Measurements from ENCODE around the gene AKAP8.
"Not testable (repeated sequence)": the region's sequence is repeated elsewhere in the genome, so short reads cannot be mapped to it uniquely, and the experiment has no call there.

AKAP8 gene

DNA sequence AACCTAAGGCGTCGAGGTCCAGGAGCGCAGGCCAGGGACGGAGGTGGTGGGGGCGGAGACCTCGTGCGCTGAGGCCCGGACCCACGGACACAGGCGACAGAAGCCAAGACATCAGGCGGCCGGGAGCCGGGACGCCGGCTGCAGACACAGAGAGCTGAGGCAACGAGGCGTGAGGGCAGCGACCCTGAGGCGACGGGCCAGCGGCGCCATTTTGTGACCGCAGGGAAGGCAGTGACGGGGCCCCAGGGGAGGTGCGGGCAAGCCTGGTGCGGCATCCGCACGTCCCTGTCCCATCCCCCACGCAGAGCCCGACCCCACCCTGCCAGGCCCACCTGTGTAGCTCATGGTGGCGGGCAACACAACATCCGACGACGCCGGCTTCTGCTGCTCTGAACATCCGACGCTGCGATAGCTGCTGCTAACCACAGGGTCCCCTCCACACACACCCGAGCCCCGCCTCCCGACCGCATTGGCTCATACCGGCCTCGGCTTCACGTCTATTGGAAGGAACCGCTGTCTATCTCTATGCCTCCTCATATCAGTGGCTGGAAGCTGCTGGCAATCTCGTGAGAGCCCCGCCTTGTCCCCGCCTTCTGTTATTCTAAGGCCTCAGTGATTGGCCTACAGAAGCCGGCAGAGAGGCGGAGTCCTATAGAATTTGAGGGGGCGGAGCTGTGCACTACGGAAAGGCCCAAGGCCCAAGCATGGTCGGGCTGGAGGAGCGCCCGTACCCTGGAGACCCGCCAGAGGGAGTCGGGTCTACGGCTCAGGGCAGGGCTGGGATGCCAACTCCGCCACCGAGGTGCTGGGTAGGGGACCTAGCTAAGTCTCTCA lies 39.2 kb upstream of the AKAP8 start, which contains the start of gene AKAP8L:
Gene AKAP8L (minus strand): TSS at position 410 of the 834 bp plus-strand sequence. CDS start 65 bp downstream, at position 345.
- Histone ChIP-seq H3K27ac (ENCODE audit: insufficient read depth in 1 of 2, low read depth in 1 of 2, low read length in 2 of 2, poor library complexity in 1 of 2, severe bottlenecking in 2 of 2) (peak within 1 kb of the TSS; percentile 81 to 91), H3K4me3 (ENCODE audit: control insufficient read depth in 1 of 7, extremely low read depth in 1 of 7, insufficient read depth in 4 of 7, low read depth in 2 of 7, low read length in 6 of 7) (peak within 1 kb of the TSS; percentile 85 to 97 (median 95)), H3K27me3 (replicated peaks in 2 of 5; ENCODE audit: control insufficient read depth in 4 of 5, insufficient read depth in 5 of 5, low read length in 4 of 5) (no peaks in the 10 kb centered on the region), H3K36me3 (ENCODE audit: control insufficient read depth in 4 of 4, insufficient read depth in 4 of 4, low read length in 3 of 4) (peaks cover 7 to 40% (median 22%) of the 10 kb centered on the region in 4 experiments), H3K9me3 (ENCODE audit: control extremely low read depth in 1 of 5, control insufficient read depth in 4 of 5, insufficient read depth in 2 of 5, low read depth in 1 of 5, low read length in 4 of 5) (peaks cover 0 to 8% (median 6%) of the 10 kb centered on the region in 5 experiments), H3K4me1 (ENCODE audit: control extremely low read depth in 1 of 4, control insufficient read depth in 4 of 4, insufficient read depth in 4 of 4, low read length in 3 of 4) (peaks cover 15 to 30% (median 20%) of the 10 kb centered on the region in 4 experiments)
- under 1% methylated on average over 59 of the region's 61 CpGs for WGBS (ENCODE audit: insufficient coverage)
- DNase-seq, result peak; percentile 100
- ChIA-PET POLR2A (interaction anchor here (1.0 to 2.4 kb wide), 7 partner anchors 14 to 137 kb away, joined by 3 to 17 read pairs (median 12); partner anchors contain the start of genes AKAP8, PGLYRP2 and RASAL3), CTCF (interaction anchor here (0.8 to 6.8 kb wide), 29 partner anchors 11 to 144 kb away, joined by 3 to 122 read pairs (median 4); partner anchors contain the start of genes PGLYRP2 and RASAL3)

DNA sequence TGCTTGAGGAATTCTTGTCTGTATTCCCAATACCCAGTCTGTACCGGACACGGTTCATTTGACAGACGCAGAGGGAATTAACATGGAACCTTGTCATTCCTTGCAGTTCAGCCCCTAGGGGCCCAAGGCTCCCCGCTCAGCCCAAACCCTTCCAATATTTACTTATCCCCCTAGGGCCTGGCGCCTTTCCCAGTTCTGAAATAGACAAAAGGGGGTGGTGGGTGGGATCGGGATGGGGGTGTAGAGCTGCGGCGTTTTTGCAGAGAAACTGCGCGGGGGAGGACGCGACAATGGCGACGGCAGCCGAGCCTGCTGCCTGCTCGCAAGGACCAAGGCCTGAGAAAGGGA lies 38.6 kb upstream of the AKAP8 start:
- H3K9me3 ChIP-seq (ENCODE audit: control extremely low read depth in 1 of 5, control insufficient read depth in 4 of 5, insufficient read depth in 2 of 5, low read depth in 1 of 5, low read length in 4 of 5), result peaks cover 0 to 2% (median 2%) of the 10 kb centered on the region in 5 experiments
- POLR2A ChIA-PET, result interaction anchor here (0.7 to 2.4 kb wide), 6 partner anchors 13 to 51 kb away, joined by 4 to 17 read pairs (median 12); partner anchors contain the start of genes AKAP8 and RASAL3
- no peaks in the 10 kb centered on the region for H3K27me3 ChIP-seq (replicated peaks in 2 of 5; ENCODE audit: control insufficient read depth in 4 of 5, insufficient read depth in 5 of 5, low read length in 4 of 5)
- CTCF ChIA-PET, result interaction anchor here (0.9 to 6.8 kb wide), 11 partner anchors 11 to 138 kb away, joined by 3 to 122 read pairs (median 8); partner anchors contain the start of gene RASAL3
- H3K36me3 ChIP-seq (ENCODE audit: control insufficient read depth in 4 of 4, insufficient read depth in 4 of 4, low read length in 3 of 4), result peaks cover 3 to 35% (median 19%) of the 10 kb centered on the region in 4 experiments
- H3K27ac ChIP-seq (ENCODE audit: insufficient read depth in 1 of 2, low read depth in 1 of 2, low read length in 2 of 2, poor library complexity in 1 of 2, severe bottlenecking in 2 of 2), result peak overlapping the region; percentile 81 to 91
- H3K4me1 ChIP-seq (ENCODE audit: control extremely low read depth in 1 of 4, control insufficient read depth in 4 of 4, insufficient read depth in 4 of 4, low read length in 3 of 4), result peaks cover 15 to 32% (median 20%) of the 10 kb centered on the region in 4 experiments
- H3K4me3 ChIP-seq (ENCODE audit: control insufficient read depth in 1 of 7, extremely low read depth in 1 of 7, insufficient read depth in 4 of 7, low read depth in 2 of 7, low read length in 6 of 7), result peak overlapping the region; percentile 85 to 97 (median 95)
- no peak for DNase-seq
- WGBS (ENCODE audit: insufficient coverage), result 0% methylated on average over 12 of the region's 16 CpGs

DNA sequence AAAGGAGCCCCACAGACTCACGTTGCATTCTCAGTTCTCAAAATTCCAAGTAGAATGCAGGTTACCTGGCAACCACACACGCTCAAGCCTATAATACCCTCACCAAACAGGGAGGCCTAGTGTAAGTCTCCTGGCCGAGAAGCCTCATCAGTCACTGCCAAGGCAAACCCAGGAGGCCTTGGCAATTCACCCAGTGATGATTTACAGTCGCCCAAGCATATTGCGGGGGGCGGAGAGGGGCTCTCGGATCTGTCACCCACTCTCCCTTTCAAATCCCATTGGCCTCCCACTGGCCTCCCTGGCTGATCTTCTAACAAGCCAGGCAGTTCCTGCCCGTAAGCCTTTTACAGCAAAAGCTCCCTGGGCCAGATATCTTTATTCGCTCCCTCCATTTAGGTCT lies 38.1 kb upstream of the AKAP8 start:
- Histone ChIP-seq H3K4me1 (ENCODE audit: control extremely low read depth in 1 of 4, control insufficient read depth in 4 of 4, insufficient read depth in 4 of 4, low read length in 3 of 4) (peaks cover 15 to 35% (median 20%) of the 10 kb centered on the region in 4 experiments), H3K36me3 (ENCODE audit: control insufficient read depth in 4 of 4, insufficient read depth in 4 of 4, low read length in 3 of 4) (peaks cover 3 to 29% (median 16%) of the 10 kb centered on the region in 4 experiments), H3K9me3 (ENCODE audit: control extremely low read depth in 1 of 5, control insufficient read depth in 4 of 5, insufficient read depth in 2 of 5, low read depth in 1 of 5, low read length in 4 of 5) (no peaks in the 10 kb centered on the region), H3K27ac (ENCODE audit: insufficient read depth in 1 of 2, low read depth in 1 of 2, low read length in 2 of 2, poor library complexity in 1 of 2, severe bottlenecking in 2 of 2) (peak overlapping the region; percentile 81 to 91), H3K4me3 (ENCODE audit: control insufficient read depth in 1 of 7, extremely low read depth in 1 of 7, insufficient read depth in 4 of 7, low read depth in 2 of 7, low read length in 6 of 7) (peak overlapping the region; percentile 85 to 97 (median 95)), H3K27me3 (replicated peaks in 2 of 5; ENCODE audit: control insufficient read depth in 4 of 5, insufficient read depth in 5 of 5, low read length in 4 of 5) (no peaks in the 10 kb centered on the region)
- ChIA-PET CTCF (interaction anchor here (0.6 to 6.8 kb wide), 7 partner anchors 9 to 242 kb away, joined by 3 to 122 read pairs (median 6); partner anchors contain the start of gene RASAL3), POLR2A (interaction anchor here (0.7 to 2.3 kb wide), 4 partner anchors 12 to 46 kb away, joined by 3 to 16 read pairs (median 6); partner anchors contain the start of gene AKAP8)
- WGBS (ENCODE audit: insufficient coverage), result 12% methylated on average over 8 of the region's 9 CpGs
- no peak for DNase-seq

DNA sequence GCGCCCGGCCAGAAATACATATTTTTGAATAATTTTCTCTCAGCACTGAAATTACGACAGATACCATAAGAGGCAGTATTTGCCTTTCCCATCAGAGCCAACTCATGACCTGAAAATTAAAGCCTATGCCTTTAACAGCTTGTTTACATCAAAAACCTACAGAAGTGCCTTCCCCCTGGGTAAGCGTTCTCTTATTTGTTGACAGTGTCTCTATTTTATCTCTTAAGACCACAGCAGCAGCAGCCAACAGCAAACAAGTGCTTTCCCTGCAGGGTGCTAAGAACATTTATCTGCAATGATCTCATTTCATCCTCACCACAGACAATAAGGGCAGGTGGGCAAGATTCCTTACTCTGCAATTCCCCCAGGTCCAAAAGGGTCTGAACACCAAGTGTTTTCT lies 33.2 kb upstream of the AKAP8 start:
- Histone ChIP-seq H3K9me3 (ENCODE audit: control extremely low read depth in 1 of 5, control insufficient read depth in 4 of 5, insufficient read depth in 2 of 5, low read depth in 1 of 5, low read length in 4 of 5) (no peaks in the 10 kb centered on the region), H3K36me3 (ENCODE audit: control insufficient read depth in 4 of 4, insufficient read depth in 4 of 4, low read length in 3 of 4) (peaks cover 10 to 28% (median 20%) of the 10 kb centered on the region in 4 experiments), H3K4me3 (ENCODE audit: control insufficient read depth in 1 of 7, extremely low read depth in 1 of 7, insufficient read depth in 4 of 7, low read depth in 2 of 7, low read length in 6 of 7) (no peak overlapping the region), H3K4me1 (ENCODE audit: control extremely low read depth in 1 of 4, control insufficient read depth in 4 of 4, insufficient read depth in 4 of 4, low read length in 3 of 4) (peaks cover 10 to 22% (median 12%) of the 10 kb centered on the region in 4 experiments), H3K27ac (ENCODE audit: insufficient read depth in 1 of 2, low read depth in 1 of 2, low read length in 2 of 2, poor library complexity in 1 of 2, severe bottlenecking in 2 of 2) (peak overlapping the region in 1 of 2 experiments; percentile 1), H3K27me3 (replicated peaks in 2 of 5; ENCODE audit: control insufficient read depth in 4 of 5, insufficient read depth in 5 of 5, low read length in 4 of 5) (no peaks in the 10 kb centered on the region)
- CTCF ChIA-PET, result interaction anchor here (0.8 to 1.2 kb wide), 2 partner anchors 27 to 142 kb away, joined by 3 read pairs; no protein-coding TSS in a partner anchor
- POLR2A ChIA-PET, result no interaction called here
- peak in 2 of 3 donors; percentile 4 to 33 for DNase-seq
- 83% methylated on average over 3 of the region's 4 CpGs for WGBS (ENCODE audit: insufficient coverage)

DNA sequence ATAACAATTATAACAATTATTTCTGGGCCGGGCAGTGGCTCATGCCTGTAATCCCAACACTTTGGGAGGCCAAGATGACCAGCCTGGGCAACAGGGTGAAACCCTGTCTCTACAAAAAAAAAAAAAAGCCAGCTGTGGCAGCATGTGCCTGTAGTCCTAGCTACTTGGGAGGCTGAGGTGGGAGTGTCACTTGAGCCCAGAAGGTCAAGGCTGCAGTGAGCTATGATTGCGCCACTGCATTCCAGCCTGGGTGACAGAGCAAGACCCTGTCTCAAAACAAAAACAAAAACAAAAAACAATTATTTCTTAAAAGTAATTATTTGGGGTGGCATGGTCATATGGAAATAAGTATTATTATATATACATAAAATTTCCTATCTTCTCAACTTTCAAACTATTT lies 31.8 kb upstream of the AKAP8 start:
- DNase-seq; H3K4me1 ChIP-seq (ENCODE audit: control extremely low read depth in 1 of 4, control insufficient read depth in 4 of 4, insufficient read depth in 4 of 4, low read length in 3 of 4); H3K4me3 ChIP-seq (ENCODE audit: control insufficient read depth in 1 of 7, extremely low read depth in 1 of 7, insufficient read depth in 4 of 7, low read depth in 2 of 7, low read length in 6 of 7); H3K27ac ChIP-seq (ENCODE audit: insufficient read depth in 1 of 2, low read depth in 1 of 2, low read length in 2 of 2, poor library complexity in 1 of 2, severe bottlenecking in 2 of 2); POLR2A ChIA-PET; H3K27me3 ChIP-seq (replicated peaks in 2 of 5; ENCODE audit: control insufficient read depth in 4 of 5, insufficient read depth in 5 of 5, low read length in 4 of 5); H3K9me3 ChIP-seq (ENCODE audit: control extremely low read depth in 1 of 5, control insufficient read depth in 4 of 5, insufficient read depth in 2 of 5, low read depth in 1 of 5, low read length in 4 of 5): not testable (repeated sequence)
- peaks cover 10 to 34% (median 23%) of the 10 kb centered on the region in 4 experiments for H3K36me3 ChIP-seq (ENCODE audit: control insufficient read depth in 4 of 4, insufficient read depth in 4 of 4, low read length in 3 of 4)
- CTCF ChIA-PET, result interaction anchor here (1.5 kb wide), 1 partner anchor 144 kb away, joined by 4 read pairs; no protein-coding TSS in a partner anchor
- no CpG with 5 or more reads among the region's 2 CpGs for WGBS (ENCODE audit: insufficient coverage)

DNA sequence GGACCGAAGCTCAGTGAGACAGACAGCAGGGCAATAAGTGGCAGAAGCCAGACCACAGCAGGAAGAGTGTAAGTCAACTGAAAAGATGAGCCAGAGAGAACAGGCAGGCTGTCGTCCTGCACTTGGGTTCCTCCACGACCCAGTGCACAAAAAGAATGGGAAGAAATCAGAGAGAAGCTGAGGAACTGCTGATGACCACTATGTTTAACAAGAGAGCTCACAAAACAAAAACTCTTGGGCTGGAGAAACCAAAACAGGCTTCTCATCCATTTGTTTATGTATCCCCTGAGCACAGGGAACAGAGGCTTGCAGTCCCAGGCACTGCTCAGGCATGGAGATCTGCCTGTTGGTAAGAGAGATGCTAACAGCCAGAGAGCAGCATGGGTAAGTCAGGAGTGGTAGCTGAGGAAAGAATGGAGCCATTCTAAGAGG lies 25.2 kb upstream of the AKAP8 start:
- no peaks in the 10 kb centered on the region for H3K27me3 ChIP-seq (replicated peaks in 2 of 5; ENCODE audit: control insufficient read depth in 4 of 5, insufficient read depth in 5 of 5, low read length in 4 of 5)
- WGBS (ENCODE audit: insufficient coverage), result 72% methylated on average over 3 of the region's 3 CpGs
- peaks cover 0 to 4% (median 0%) of the 10 kb centered on the region in 4 experiments for H3K4me1 ChIP-seq (ENCODE audit: control extremely low read depth in 1 of 4, control insufficient read depth in 4 of 4, insufficient read depth in 4 of 4, low read length in 3 of 4)
- peaks cover 13 to 76% (median 49%) of the 10 kb centered on the region in 4 experiments for H3K36me3 ChIP-seq (ENCODE audit: control insufficient read depth in 4 of 4, insufficient read depth in 4 of 4, low read length in 3 of 4)
- ChIA-PET POLR2A (interaction anchor here (0.8 to 1.0 kb wide), 2 partner anchors 13 to 72 kb away, joined by 3 to 4 read pairs; partner anchors contain the start of gene BRD4), CTCF (interaction anchor here (1.2 to 1.8 kb wide), 2 partner anchors 10 to 14 kb away, joined by 4 to 5 read pairs; partner anchors contain the start of gene AKAP8L)
- no peak overlapping the region for H3K4me3 ChIP-seq (ENCODE audit: control insufficient read depth in 1 of 7, extremely low read depth in 1 of 7, insufficient read depth in 4 of 7, low read depth in 2 of 7, low read length in 6 of 7)
- DNase-seq, result no peak
- no peak overlapping the region for H3K27ac ChIP-seq (ENCODE audit: insufficient read depth in 1 of 2, low read depth in 1 of 2, low read length in 2 of 2, poor library complexity in 1 of 2, severe bottlenecking in 2 of 2)
- no peaks in the 10 kb centered on the region for H3K9me3 ChIP-seq (ENCODE audit: control extremely low read depth in 1 of 5, control insufficient read depth in 4 of 5, insufficient read depth in 2 of 5, low read depth in 1 of 5, low read length in 4 of 5)

Measured in common myeloid progenitor, CD34-positive (primary cell).